ENCODE results near the gene YES1.

YES1 gene

GRCh38 chr18:811892-812375 is at the start of gene YES1:
YES1 (minus strand) TSS chr18:812242; CDS start chr18:756827, 55,415 bp downstream.
- no peak for DNase-seq

DNA sequence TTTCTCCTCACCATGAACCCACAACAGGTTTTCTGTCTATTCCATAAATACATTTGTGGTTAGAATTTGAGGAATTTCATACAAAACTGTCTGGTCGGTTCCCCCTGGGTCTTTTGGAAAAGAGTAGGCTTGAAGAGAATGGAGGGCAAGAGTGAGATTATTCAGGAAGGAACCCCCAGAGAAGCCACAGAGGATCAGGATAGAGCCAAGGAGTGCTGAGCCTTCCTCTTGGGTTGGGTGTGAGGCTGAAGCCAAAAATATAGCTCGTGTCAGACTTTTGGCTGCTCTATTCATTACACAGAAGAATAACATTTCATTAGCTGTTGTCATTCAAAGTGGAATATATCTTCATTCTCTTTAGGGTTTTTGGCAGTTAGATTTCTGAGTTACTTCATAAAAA is 45.9 kb upstream of the YES1 start:
- no peak for DNase-seq

DNA sequence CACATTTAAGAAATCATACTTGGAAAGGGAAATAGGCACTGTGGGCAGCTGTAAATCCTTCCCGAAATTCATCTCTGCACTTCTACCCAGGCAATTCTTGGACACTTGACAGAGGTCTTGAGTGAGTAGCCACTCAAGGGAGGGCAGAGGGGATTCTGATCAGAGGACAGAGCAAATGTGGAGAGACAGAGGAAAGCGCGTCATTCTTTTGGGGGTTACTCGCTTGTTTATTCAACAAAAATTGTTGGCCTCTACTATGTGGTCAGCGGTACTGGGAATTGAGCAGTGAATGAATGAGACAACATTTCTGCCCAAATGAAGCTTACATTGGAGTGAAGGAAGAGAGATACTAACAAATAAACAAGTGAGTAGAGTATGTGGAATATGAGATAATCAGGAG is 41.4 kb upstream of the YES1 start:
- DNase-seq: no peak

DNA sequence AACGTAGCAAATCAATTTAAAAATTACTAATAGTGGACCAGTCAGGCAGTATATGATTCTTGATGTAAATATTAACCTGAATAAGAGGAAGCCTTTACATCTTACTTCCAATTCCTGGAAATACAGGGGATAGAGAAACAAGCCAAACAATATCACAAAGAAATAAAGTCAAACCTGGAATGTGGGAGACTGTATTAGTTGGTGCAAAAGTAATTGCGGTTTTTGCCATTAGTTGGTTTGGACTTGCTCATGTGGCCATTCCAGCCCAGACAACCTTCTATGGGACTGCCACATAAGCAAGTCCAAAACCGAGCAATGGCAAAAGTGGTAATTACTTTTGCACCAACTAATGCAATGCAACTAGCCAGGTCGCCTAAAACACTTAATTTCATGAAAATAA is 38.9 kb upstream of the YES1 start:
- DNase-seq: no peak

DNA sequence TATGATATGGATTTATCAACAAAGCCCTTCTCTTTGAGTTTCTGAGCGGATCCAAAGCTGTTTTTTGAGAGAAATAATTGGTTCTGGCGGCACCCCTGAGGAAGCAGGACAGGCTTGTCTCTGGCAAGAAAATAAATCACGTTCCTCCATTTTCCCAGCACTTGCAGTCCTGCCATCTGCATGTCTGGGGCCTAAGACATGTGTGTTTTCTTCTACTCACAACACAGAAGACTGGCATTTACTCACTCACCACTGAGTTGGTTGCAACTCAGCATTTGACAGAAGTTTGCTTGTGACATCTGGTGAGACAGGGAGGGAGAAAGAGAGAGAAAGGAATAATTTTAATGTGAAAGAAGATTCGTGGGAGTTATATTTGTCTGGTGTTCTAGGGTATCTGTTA is 37.0 kb upstream of the YES1 start:
- no peak for DNase-seq

DNA sequence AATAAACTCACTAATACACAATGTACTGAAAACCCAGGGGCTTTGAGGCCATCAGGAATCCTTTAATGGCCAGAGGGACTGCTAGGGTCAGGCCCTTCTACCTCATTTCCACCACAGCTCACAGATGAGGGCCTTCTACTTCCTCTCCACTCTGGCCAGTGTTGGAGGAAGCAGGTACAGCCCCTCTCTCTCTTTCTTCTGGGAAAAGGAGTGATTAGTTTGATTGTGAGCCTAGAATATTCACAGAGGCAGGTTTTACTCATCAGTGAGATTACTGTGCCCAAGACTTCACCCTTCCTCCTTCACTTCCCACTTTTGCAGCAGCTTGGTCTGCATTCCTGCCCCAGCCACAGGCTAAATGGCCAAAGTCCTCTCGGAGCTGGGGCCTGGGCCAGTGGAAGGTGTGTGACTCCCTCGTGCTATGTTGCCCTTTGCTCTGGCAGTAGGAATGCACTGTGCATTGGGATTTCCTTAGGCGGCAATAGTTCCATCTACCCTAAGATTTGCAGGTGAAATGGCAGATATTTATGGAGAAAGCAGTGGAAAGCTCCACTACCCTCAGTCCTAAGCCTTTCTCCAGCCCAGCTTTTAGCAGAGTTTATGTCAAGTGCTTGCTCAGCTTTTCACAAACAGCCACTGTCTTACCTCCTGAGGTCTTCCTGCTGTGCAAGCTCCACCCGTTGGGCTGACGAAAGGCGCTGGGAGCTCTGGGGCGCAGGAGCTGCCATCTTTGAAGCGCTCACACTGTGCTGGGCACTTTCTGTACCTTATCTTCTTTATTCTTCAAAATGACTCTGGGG is 36.2 kb upstream of the YES1 start:
- no peak for DNase-seq

DNA sequence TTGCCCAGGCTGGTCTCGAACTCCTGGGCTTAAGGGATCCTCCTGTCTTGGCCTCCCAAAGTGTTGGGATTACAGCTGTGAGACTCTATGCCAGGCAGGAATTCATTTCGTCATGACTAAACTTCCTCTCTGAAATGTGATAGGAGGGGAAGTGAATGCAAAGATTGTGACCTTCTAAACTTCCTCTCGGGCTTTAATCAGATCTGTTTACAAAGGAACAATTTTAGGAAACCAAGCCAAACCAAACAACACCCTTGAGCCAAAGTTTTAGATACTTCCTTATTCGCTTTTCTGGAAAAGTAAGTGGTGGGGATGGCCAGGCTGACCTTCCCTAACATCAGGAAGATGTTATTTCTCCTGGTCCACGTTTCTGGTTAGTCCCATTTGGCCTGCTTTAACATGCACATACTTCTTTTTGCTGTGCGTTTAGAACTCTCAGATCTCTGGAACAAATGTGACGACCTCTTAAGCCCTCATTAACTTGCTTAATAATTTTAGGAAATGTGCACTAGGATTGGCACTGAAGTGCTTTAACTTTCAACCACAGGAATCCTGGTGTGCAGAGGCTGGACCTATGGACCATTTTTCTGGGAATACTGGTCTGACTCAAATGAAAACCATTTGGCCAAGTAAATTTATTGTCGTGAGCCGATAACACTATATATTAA is 33.2 kb upstream of the YES1 start:
- DNase-seq: peak; percentile 56

DNA sequence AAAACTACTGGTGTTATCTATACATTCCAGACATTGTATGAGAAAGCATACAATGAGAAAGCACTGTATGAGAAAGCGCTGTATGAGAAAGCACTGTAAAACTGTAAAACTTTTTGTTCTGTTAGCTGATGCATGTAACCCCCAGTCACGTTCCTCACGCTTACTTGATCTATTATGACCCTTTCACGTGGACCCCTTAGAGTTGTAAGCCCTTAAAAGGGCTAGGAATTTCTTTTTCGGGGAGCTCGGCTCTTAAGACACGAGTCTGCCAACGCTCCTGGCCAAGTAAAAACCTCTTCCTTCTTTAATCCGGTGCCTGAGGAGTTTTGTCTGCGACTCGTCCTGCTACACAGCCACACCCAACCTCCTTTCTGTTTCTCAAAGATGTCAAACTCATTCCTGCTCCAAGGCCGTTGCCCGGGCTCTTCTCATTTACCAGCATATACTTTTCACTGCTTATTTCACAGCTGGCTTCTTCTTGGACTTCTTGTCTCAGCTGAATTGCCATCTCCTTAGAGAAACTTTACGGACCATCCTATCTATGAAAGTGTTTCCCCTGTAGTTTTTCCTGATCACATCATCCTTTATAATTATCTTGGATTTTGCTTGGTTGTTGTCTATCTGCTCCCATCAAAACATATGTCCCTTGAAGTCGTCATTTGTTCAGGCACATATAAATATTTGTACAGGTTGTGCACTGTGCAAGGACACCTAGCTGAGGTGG is 29.8 kb upstream of the YES1 start:
- DNase-seq: no peak

- DNase-seq: no peak
Observed at GRCh38 chr18:840516-840915, 28.5 kb upstream of the YES1 start.

DNA sequence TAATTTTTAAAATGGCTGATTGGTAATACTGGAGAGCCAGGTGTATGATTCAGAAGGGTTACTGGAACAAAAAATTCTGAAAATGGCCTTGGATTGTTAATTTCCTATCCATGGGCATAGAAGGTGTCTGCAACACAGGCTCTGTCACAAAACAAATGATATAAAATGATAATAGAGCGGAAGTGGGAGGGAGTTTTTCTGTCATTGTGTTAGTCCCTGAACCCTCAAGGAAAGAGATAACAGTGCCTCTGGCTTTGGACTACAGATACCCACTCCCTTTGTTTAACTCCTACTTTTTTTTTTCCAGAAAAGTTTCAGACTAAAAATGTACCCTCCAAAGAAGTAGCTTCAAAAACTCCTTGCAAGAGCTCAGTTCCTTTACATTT is 28.0 kb upstream of the YES1 start:
- DNase-seq: no peak

- peak; percentile 70 for DNase-seq
Observed at GRCh38 chr18:839224-840022, 27.4 kb upstream of the YES1 start.

- no peak for DNase-seq
Observed at GRCh38 chr18:837922-838321, 25.9 kb upstream of the YES1 start.

DNA sequence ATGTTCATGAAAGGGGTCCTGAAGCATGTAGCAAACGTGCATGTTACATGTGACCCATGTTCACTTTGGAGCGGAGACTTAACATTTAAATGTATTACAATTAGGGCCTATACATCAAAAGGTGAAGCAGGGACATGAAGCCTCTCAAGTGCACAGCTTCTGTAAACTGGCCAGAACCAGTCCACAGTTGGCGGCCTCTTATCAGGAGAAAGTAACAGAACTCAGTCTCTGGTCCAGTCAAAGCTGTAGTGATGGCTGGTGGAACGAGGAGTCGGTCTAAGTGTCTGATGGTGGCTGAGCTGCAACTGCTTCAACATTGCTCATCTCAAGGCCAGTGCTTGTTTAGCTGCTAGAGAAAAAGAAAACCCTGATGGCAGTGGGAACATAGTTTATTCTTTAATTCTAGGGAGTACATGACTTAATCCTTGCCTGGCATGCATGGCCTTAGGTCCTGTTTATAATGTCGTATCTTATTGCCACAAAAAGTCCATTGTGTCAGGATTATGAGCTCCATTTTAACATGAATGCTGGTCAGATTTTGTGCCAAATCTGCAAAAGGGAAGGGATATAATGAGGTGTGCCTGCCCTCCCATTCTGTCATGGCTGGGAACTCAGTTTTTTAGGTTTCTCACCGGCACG is 22.2 kb upstream of the YES1 start:
- no peak for DNase-seq

- DNase-seq: no peak
Observed at GRCh38 chr18:833197-833596, 21.2 kb upstream of the YES1 start.

DNA sequence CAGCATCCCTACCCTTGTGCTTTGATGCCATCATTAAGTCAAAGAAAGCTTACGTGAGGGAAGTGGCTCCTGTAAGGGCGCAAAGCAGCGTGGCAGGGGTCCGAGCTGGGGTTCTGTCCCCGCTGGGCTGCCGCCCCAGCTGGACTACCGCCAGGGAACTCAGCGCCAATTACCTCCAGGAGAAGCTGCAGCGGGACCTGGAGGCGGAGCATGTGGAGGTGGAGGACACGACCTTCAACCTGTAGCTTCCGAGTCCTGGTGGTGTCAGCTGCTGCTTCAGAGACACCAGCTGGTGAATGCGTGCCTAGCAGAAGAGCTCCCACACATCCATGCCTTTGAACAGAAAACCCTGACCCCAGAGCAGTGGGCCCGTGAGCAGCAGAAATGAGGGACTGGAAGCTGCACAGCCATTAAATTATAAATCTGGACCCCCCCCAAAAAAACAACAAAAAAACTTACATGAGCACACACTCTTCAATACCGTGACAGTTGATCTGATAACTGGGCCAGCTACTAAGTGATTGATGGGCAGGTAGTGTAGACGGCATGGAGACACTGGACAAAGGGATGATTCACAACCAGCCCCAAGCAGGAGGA is 20.1 kb upstream of the YES1 start:
- DNase-seq: no peak

GRCh38 chr18:830315-830901 is 18.4 kb upstream of the YES1 start:
- DNase-seq: peak; percentile 83

GRCh38 chr18:829432-829831 is 17.4 kb upstream of the YES1 start:
- no peak for DNase-seq

- DNase-seq: no peak
Observed at GRCh38 chr18:827093-827677, 15.1 kb upstream of the YES1 start.

DNA sequence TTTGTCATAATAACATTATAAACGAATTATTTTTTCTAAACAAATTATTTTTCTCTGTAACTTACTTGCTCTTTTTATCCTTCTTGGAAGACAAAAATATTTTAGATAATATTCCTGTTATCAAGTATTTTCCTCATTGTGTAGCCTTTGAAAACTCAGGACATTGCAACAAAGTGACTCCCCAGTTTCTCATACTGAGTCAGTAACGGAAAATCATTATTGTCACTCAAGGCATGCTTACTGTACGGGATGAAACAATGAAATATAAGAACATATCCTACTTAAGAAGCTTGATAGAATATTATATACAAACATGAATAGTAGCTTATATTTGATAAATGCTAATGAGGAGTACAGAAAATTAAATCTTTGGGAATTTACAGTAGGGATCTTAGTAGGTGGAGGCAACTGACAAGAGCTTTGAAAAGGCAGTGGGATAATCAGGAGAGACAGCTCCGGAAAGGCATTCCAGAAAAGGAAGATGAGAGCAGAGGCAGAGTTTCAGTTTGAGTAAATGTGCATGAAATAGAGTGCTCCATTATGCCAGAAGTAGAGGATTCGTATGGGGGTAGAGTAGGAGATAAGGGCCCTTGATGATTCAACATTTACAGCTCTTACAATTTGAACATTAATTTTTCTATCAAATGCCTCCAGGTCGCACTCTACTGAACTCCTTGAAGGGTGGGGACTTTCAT is 14.0 kb upstream of the YES1 start:
- DNase-seq: no peak

DNA sequence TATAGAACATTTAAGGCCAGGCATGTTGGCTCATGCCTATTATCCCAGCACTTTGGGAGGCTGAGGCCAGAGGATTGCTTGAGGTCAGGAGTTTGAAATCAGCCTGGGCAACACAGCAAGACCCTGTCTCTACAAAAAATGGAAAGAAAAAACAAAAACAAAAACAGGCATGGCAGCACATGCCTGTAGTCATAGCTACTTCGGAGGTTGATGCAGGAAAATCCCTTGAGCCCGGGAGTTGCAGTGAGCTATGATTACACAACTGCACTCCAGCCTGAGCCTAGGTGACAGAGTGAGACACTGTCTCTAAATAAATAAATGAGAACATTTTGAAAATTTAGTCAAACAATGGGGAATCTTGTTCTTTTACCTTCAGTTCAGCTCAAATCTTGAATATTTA is 12.1 kb upstream of the YES1 start:
- DNase-seq: no peak

Measured in inflammatory macrophage treated with lipopolysaccharide for 4 hours (primary cell).